HG03060 (cell line): ENCODE results near the gene NTN3.

Experiments
- ATAC-seq: cut with Tn5 transposase; IDR thresholded peaks from one replicate; pipeline ENCODE4 v1.9.1; 2021; ENCODE audit warnings: low read depth, moderate number of reproducible peaks; ENCODE audit not compliant: unreplicated experiment

The NTN3 gene

GRCh38 chr16:2494616-2495015 is 23.5 kb downstream of the NTN3 start:
- no peak for ATAC-seq

DNA sequence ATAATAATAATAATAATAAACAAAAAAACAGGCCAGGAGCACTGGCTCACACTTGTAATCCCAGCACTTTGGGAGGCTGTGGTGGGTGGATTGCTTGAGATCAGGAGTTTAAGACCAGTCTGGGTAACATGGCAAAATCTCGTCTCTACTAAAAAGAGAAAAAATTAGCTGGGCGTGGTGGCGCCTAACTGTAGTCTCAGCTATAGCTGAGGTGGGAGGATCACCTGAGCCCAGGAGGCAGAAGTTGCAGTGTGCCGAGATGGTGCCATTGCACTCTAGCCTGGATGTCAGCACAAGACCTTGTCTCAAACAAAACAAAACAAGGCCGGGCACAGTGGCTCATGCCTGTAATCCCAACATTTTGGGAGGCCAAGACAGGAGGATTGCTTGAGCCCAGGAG is 23.9 kb downstream of the NTN3 start:
- ATAC-seq, result no peak

- ATAC-seq, result no peak
Observed at GRCh38 chr16:2496223-2497115, 25.4 kb downstream of the NTN3 start.

- ATAC-seq, result no peak
Observed at GRCh38 chr16:2497116-2497630, 26.1 kb downstream of the NTN3 start.

GRCh38 chr16:2497695-2498484 is 26.8 kb downstream of the NTN3 start:
- ATAC-seq, result no peak

DNA sequence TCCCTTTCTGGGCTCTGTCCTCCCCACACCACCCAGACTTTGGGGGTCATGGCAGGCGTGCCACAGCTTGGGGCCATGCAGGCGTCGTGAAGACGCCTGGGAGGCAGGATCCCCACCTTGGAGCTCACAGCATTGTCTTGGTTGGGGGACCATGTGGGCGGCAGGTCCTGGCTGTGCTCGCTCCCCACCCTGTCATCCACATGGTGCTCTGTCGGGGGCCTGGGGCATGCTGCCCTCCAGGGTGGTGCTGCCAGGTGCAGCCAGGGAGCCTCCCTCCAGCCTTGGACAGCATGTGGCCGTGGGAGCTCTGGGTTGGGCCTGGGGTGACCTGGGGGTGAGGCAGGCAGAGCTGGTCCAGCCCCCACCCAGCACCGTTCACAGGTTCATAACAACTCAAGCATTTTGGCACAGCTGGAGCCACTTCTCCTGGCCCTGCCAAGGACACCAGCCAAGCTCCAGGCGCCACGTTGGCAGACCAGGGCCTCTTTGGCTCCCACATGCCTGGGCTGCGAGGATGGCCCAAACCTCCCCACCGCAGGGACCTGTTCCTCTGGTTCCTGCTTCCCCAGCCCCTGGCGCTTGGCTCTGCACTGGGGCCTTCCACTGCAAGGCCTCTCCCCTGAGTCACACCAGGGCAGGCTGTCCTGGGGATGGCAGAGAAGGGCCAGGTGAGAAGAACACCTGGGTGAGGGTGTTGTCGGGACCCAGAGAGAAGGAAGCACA is 27.6 kb downstream of the NTN3 start:
- no peak for ATAC-seq

DNA sequence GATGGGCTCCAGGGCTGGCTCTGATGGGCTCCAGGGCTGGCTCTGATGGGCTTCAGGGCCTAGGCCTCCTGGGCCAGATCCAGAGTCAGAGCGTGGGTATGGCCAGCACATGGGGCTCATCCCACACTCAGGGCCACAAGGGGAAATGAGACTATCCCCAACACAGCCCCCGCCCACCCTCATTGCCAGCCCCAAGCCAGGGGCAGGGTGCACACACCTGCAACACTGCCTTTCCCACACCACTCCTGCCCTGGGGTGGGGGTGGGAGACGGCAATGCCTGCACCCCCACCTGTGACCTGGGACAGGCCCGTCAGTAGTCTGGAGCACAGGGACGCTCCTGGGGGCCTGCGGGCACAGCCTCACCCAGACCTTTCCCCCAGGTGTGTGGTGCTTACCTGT is 28.4 kb downstream of the NTN3 start:
- ATAC-seq, result no peak

DNA sequence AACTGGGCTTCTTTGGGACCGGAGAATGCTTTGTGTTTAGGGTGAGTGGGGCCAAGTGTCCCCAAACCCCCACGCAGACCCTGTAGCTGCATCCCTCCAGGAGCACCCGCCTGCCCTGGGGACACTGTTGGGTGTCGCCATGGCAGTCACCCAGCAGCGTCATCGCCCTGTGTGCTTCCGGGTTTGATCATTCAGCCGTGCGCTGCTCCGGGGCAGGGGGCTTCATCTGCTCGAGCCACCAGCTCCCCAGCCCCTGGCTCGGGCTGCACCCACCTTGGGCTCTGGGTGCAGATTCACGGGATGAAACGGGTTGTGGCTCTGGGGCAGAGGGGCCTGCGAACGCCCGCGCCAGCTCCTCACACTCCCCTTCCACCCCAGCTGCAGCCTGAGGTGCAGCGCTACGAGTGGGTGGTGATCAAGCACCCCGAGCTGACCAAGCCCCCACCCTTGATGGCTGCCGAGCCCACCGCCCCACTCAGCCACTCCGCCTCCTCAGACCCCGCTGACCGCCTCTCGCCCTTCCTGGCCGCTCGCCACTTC is 28.9 kb downstream of the NTN3 start:
- ATAC-seq, result no peak

GRCh38 chr16:2500430-2500917 is 29.4 kb downstream of the NTN3 start:
- no peak for ATAC-seq

DNA sequence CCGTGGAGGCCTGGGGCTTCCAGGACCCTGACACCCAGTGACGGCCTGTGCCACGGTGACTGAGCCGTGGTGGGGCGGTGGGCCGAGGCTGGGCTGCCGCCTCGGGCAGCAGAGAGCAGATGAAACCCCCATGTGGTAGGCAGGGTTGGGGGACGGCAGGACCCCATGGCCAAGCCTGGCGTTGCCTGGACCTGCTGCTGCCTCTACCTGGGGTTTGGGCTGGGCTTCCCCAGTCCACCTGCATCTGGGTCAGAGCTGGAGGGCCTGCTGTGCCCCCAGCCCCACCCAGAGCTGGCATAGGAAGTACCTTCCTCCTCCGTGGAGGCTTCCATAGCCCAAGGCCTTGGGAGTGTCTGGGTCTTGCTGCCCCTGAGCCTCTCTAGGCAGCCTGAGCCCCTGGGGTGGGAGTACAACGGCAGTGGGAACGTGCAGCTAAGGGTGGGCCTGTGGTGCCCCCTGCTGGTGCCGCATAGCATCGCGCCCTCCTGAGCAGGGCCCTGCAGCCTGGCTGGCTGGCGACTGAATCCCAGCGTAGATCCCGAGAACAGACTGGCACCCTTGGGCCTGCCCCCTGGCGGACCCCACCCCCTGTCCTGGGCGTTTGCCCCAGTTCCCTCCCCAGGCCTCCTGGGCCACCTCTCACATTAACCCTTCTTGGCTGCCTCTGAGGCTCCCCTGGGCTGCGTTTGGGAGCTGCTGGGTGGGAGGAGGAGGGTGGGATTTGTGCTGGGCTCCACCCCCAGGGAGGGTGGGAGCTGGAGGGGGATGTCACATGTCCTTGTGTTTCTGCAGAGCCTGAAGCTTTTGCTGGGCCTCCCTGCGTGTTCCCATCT is 30.0 kb downstream of the NTN3 start:
- ATAC-seq, result peak; percentile 44

- no peak for ATAC-seq
Observed at GRCh38 chr16:2501946-2502895, 31.1 kb downstream of the NTN3 start.

DNA sequence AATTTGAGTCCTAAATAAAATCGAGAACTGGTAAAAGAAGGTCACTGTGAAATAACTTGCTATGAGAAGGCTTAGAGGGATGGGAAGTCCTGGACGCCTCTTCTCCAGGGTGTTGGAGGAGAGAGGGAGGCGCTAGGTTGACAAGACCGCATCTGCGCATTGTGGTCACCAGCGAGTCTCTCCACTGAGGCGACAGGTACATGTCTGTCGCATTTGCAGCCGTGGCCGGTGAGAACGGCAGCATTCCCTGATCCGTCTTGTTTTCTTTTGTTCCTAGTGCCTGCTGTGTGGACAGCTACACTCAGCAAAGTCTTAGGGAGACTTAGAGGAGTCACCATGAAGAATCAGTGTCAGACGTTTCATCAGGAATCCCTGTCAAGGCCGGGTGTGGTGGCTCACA is 34.6 kb downstream of the NTN3 start:
- ATAC-seq, result no peak

DNA sequence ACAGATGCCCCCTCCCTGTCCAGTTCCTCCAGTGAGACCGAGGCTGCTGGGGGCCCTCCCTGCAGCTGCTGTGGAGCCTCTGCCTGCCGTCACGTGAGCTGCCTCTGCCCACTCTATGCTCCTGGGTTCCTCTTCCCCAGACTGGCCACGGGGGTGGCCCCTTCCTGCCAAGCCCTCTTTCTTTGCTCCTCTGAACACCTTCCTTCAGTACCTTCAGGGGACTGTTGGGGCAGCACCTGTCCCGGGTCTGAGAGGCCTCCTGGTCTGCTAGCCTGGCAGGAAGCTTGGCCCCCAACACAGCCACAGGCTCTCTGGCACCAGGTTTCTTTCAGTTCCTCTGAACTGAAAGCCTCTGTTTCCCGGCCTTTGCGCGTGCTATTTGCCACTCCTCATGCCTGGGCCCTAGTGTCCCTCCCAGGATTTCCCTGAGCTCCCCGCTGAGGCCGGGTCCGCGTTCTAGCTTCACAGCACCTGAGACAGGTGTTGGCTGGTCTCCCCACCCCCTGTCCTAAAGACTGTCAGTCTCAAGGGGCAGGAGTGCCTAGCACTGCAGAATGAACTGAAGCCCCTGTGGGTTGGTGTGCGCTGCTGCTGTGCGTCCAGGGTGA is 36.1 kb downstream of the NTN3 start:
- no peak for ATAC-seq

- no peak for ATAC-seq
Observed at GRCh38 chr16:2507665-2508064, 36.6 kb downstream of the NTN3 start.

GRCh38 chr16:2508722-2509400 is 37.8 kb downstream of the NTN3 start:
- ATAC-seq, result no peak

- no peak for ATAC-seq
Observed at GRCh38 chr16:2511128-2511800, 40.2 kb downstream of the NTN3 start.
